H9 (cell line): ENCODE results near the gene GPR34. TPM values are rescaled to one million over a fixed set of nuclear protein-coding genes. Genes with fewer than 3 reads are reported as not detected.
A peak's percentile ranks its signal among the peaks of the same experiment; 100 is the strongest.

Experiments used
- DNase-seq: peaks from one replicate; pipeline ENCODE4 v3.0.0-alpha.2; 2017
- H2AFZ ChIP-seq: one replicate; pipeline ENCODE4 v1.6.1; 2013; ENCODE audit warnings: mild to moderate bottlenecking, low read length, control low read depth, moderate library complexity
- H2AK5ac ChIP-seq: 2 replicates; pipeline ENCODE4 v1.6.1; 2013; ENCODE audit warnings: low read length, control low read depth, mixed read lengths; ENCODE audit not compliant: insufficient read length
- H2BK120ac ChIP-seq: one replicate; pipeline ENCODE4 v1.6.1; 2013; ENCODE audit warnings: low read depth, mild to moderate bottlenecking, low read length, control low read depth, inconsistent platforms; ENCODE audit not compliant: poor library complexity, severe bottlenecking
- H2BK12ac ChIP-seq: 2 replicates; pipeline ENCODE4 v1.6.1; 2013; ENCODE audit warnings: low read length, control low read depth, mixed read lengths, low read depth; ENCODE audit not compliant: insufficient read length
- H2BK15ac ChIP-seq: 2 replicates; pipeline ENCODE4 v1.6.1; 2013; ENCODE audit warnings: low read depth, low read length, control low read depth
- H2BK20ac ChIP-seq: one replicate; pipeline ENCODE4 v1.6.1; 2013; ENCODE audit warnings: low read depth, mild to moderate bottlenecking, low read length, control low read depth, inconsistent platforms; ENCODE audit not compliant: poor library complexity, severe bottlenecking
- H2BK5ac ChIP-seq: 2 replicates; pipeline ENCODE4 v1.6.1; 2013; ENCODE audit warnings: low read length, control low read depth, mixed read lengths; ENCODE audit not compliant: insufficient read length
- H3K14ac ChIP-seq: 2 replicates; pipeline ENCODE4 v1.6.1; 2013; ENCODE audit warnings: low read length, control low read depth; ENCODE audit not compliant: insufficient read depth
- H3K18ac ChIP-seq: 2 replicates; pipeline ENCODE4 v1.6.1; 2013; ENCODE audit warnings: low read depth, mild to moderate bottlenecking, mixed read lengths, low read length, control low read depth; ENCODE audit not compliant: insufficient read length
- H3K23ac ChIP-seq: 2 replicates; pipeline ENCODE4 v1.6.1; 2013; ENCODE audit warnings: low read length, control low read depth, mixed read lengths, low read depth; ENCODE audit not compliant: insufficient read length
- H3K23me2 ChIP-seq: 2 replicates; pipeline ENCODE4 v1.6.1; 2013; ENCODE audit warnings: low read depth, mild to moderate bottlenecking, mixed read lengths, low read length, control low read depth; ENCODE audit not compliant: insufficient read length, poor library complexity, severe bottlenecking
- H3K27ac ChIP-seq: 2 replicates; pipeline ENCODE4 v1.5.1; 2013; ENCODE audit warnings: low read length, control low read depth, mixed read lengths, low read depth; ENCODE audit not compliant: insufficient read length
- H3K27me3 ChIP-seq: 2 replicates; pipeline ENCODE4 v1.6.1; 2013; ENCODE audit warnings: low read length, control low read depth, inconsistent platforms; ENCODE audit not compliant: insufficient read depth
- H3K4ac ChIP-seq: 2 replicates; pipeline ENCODE4 v1.6.1; 2013; ENCODE audit warnings: low read depth, mild to moderate bottlenecking, control low read depth, inconsistent platforms, low read length, moderate library complexity
- H3K4me1 ChIP-seq: 2 replicates; pipeline ENCODE4 v1.6.1; 2013; ENCODE audit warnings: low read length, control low read depth, inconsistent platforms; ENCODE audit not compliant: insufficient read depth
- H3K4me2 ChIP-seq: 2 replicates; pipeline ENCODE4 v1.6.1; 2013; ENCODE audit warnings: low read length, control low read depth, mixed read lengths; ENCODE audit not compliant: insufficient read length, insufficient read depth
- H3K56ac ChIP-seq: 2 replicates; pipeline ENCODE4 v1.6.1; 2013; ENCODE audit warnings: low read depth, mild to moderate bottlenecking, mixed read lengths, low read length, control low read depth; ENCODE audit not compliant: insufficient read length
- H3K79me1 ChIP-seq: 2 replicates; pipeline ENCODE4 v1.6.1; 2013; ENCODE audit warnings: low read depth, mild to moderate bottlenecking, moderate library complexity, low read length, control low read depth, inconsistent platforms; ENCODE audit not compliant: insufficient read depth, poor library complexity, severe bottlenecking
- H3K79me2 ChIP-seq: 2 replicates; pipeline ENCODE4 v1.6.1; 2013; ENCODE audit warnings: low read length, control low read depth, inconsistent platforms; ENCODE audit not compliant: insufficient read depth
- H3K9ac ChIP-seq: 2 replicates; pipeline ENCODE4 v1.6.1; 2013; ENCODE audit warnings: low read length, control low read depth, mixed read lengths; ENCODE audit not compliant: insufficient read length; ENCODE audit errors: extremely low read depth
- H3K9me3 ChIP-seq: one replicate; pipeline ENCODE4 v1.6.1; 2013; ENCODE audit warnings: low read depth, low read length, inconsistent platforms; ENCODE audit not compliant: control insufficient read depth
- H3T11ph ChIP-seq: one replicate; pipeline ENCODE4 v1.6.1; 2013; ENCODE audit warnings: mild to moderate bottlenecking, low read length, control low read depth, inconsistent platforms
- H4K20me1 ChIP-seq: one replicate; pipeline ENCODE4 v1.6.1; 2013; ENCODE audit not compliant: control insufficient read depth, insufficient read length, insufficient read depth
- H4K5ac ChIP-seq: 2 replicates; pipeline ENCODE4 v1.6.1; 2013; ENCODE audit warnings: low read depth, mild to moderate bottlenecking, mixed read lengths, low read length, control low read depth; ENCODE audit not compliant: insufficient read length
- H4K8ac ChIP-seq: replicated peaks from 2 replicates; pipeline ENCODE4 v1.6.1; 2013; ENCODE audit warnings: low read length, control low read depth, mixed read lengths, low read depth; ENCODE audit not compliant: insufficient read length
- H4K91ac ChIP-seq: 2 replicates; pipeline ENCODE4 v1.6.1; 2013; ENCODE audit warnings: low read depth, mild to moderate bottlenecking, moderate library complexity, mixed read lengths, low read length, control low read depth; ENCODE audit not compliant: insufficient read length
- H3K27ac Mint-ChIP-seq, 3 experiments: 2 replicates in 2 of 3; 3 replicates in 1 of 3; pipeline ENCODE4 v1.8.0; 2020 to 2021; ENCODE audit warnings: mixed read lengths in 3 of 3, mild to moderate bottlenecking in 1 of 3, moderate library complexity in 1 of 3
- H3K27me3 Mint-ChIP-seq: 2 replicates; pipeline ENCODE4 v1.8.0; 2021; ENCODE audit warnings: low read depth, mild to moderate bottlenecking, moderate library complexity, mixed read lengths
- H3K36me3 Mint-ChIP-seq, 3 experiments: 2 replicates in 2 of 3; 3 replicates in 1 of 3; pipeline ENCODE4 v1.8.0; 2020 to 2021; ENCODE audit warnings: low read depth in 3 of 3, mixed read lengths in 3 of 3; ENCODE audit not compliant: insufficient read depth in 1 of 3
- H3K4me1 Mint-ChIP-seq, 2 experiments: 2 replicates each; pipeline ENCODE4 v1.8.0; 2020; ENCODE audit warnings: mixed read lengths in 2 of 2
- H3K4me3 Mint-ChIP-seq, 2 experiments: 2 replicates in 1 of 2; 3 replicates in 1 of 2; pipeline ENCODE4 v1.8.0; 2020 to 2021; ENCODE audit warnings: mild to moderate bottlenecking in 2 of 2, mixed read lengths in 2 of 2, moderate library complexity in 1 of 2
- H3K9me3 Mint-ChIP-seq, 2 experiments: 2 replicates in 1 of 2; 3 replicates in 1 of 2; pipeline ENCODE4 v1.8.0; 2020; ENCODE audit warnings: mild to moderate bottlenecking in 2 of 2, mixed read lengths in 2 of 2, moderate library complexity in 1 of 2
- WGBS: extraction: QIAGEN DNeasy Blood & Tissue Kit; methylation state at CpG from one replicate; pipeline ENCODE4 v1.1.7; 2013; ENCODE audit warnings: missing lambda C conversion rate, low lambda C conversion rate, mixed read lengths; ENCODE audit not compliant: insufficient read length; ENCODE audit errors: extremely low coverage; 5-methylcytosine and 5-hydroxymethylcytosine counted together
- total RNA-seq: library from RNA; stranded (reverse); gene quantifications from 2 replicates; pipeline ENCODE4 v1.2.1, GENCODE V29; 2021
- TF ChIP-seq, protein P1 (sequence below): fragments of 200-600 bp; sonication (generic); conservative IDR thresholded peaks from 3 replicates; pipeline ENCODE4 v1.8.0; 2021; ENCODE audit warnings: antibody characterized with exemption, mild to moderate bottlenecking

The GPR34 gene
- total RNA-seq, 1 experiment from 2014 or later, result not detected

DNA sequence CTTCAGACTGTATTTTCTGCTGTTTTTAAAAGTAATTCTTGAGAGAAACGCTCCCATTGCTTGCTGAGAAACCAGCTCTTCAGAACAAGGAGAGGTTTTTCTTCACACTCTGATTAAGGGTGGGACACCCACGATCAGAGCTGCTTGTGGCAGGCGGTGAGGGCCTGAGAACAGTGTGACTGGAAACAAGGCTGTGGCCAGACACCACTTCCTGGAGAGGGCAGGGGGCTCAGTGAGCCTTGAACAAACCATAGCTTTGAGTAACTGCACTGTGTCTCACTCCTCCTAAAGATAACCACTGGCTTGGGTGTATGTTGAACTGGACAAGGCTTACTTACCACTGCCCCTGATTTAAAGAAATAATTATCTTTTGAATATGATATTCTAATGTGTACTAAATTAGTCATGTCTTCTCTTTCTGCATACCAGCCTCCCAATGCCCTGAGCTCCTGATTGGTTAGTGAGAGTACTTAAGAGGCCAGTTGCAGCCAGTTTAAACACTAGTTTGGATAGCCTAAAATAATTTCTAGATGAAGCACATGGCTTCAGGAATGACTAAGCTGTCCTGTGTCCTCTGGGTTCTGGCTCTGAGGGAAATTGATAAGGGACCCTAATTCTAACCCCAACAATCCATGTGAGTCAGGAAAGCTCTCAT, 31.5 kb downstream of the GPR34 start:
- no peak overlapping the region for H3K27ac Mint-ChIP-seq

More for the DNA sequence above, 31.5 kb downstream of the GPR34 start:
- no peak overlapping the region for H2BK5ac ChIP-seq
- H2BK15ac ChIP-seq, result no peak overlapping the region
- no peaks in the 10 kb centered on the region for H3K23me2 ChIP-seq
- H2AFZ ChIP-seq, result no peak overlapping the region
- TF ChIP-seq, protein P1, sequence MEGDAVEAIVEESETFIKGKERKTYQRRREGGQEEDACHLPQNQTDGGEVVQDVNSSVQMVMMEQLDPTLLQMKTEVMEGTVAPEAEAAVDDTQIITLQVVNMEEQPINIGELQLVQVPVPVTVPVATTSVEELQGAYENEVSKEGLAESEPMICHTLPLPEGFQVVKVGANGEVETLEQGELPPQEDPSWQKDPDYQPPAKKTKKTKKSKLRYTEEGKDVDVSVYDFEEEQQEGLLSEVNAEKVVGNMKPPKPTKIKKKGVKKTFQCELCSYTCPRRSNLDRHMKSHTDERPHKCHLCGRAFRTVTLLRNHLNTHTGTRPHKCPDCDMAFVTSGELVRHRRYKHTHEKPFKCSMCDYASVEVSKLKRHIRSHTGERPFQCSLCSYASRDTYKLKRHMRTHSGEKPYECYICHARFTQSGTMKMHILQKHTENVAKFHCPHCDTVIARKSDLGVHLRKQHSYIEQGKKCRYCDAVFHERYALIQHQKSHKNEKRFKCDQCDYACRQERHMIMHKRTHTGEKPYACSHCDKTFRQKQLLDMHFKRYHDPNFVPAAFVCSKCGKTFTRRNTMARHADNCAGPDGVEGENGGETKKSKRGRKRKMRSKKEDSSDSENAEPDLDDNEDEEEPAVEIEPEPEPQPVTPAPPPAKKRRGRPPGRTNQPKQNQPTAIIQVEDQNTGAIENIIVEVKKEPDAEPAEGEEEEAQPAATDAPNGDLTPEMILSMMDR, result no peak
- H3T11ph ChIP-seq, result no peak overlapping the region
- Mint-ChIP-seq H3K27me3 (no peaks in the 10 kb centered on the region; the same call in 1 of the 2 replicates), H3K36me3 (peaks cover 27 to 34% (median 34%) of the 10 kb centered on the region in 3 experiments), H3K9me3 (peaks cover 62 to 73% of the 10 kb centered on the region in 2 experiments), H3K4me3 (no peak overlapping the region), H3K4me1 (peaks cover 10 to 15% of the 10 kb centered on the region in 2 experiments)
- no peaks in the 10 kb centered on the region for H3K27me3 ChIP-seq
- no peak for DNase-seq
- no peaks in the 10 kb centered on the region for H4K20me1 ChIP-seq
- no peak overlapping the region for H4K91ac ChIP-seq
- H3K9ac ChIP-seq, result no peak overlapping the region
- no peak overlapping the region for H3K18ac ChIP-seq
- no peak overlapping the region for H2BK120ac ChIP-seq
- H2AK5ac ChIP-seq, result no peak overlapping the region
- no peak overlapping the region for H2BK20ac ChIP-seq
- no peak overlapping the region for H3K4me2 ChIP-seq
- H4K8ac ChIP-seq, result no peak overlapping the region
- no peaks in the 10 kb centered on the region for H3K79me1 ChIP-seq
- no peak overlapping the region for H4K5ac ChIP-seq
- peak overlapping the region; percentile 11 for H2BK12ac ChIP-seq
- no peak overlapping the region for H3K56ac ChIP-seq
- no peaks in the 10 kb centered on the region for H3K79me2 ChIP-seq
- peaks cover 5% of the 10 kb centered on the region; the same call in 1 of the 2 replicates for H3K4me1 ChIP-seq
- WGBS, result no CpG with 5 or more reads among the region's 3 CpGs
- peaks cover 10% of the 10 kb centered on the region for H3K9me3 ChIP-seq
- no peak overlapping the region for H3K4ac ChIP-seq
- peak overlapping the region; percentile 5 for H3K27ac ChIP-seq
- no peak overlapping the region for H3K23ac ChIP-seq
- H3K14ac ChIP-seq, result no peak overlapping the region
